Keratinocyte (primary cell): ENCODE results near the gene RNF212. TPM values are rescaled to one million over a fixed set of nuclear protein-coding genes. Genes with fewer than 3 reads are reported as not detected.

Experiments
- DNase-seq: peaks from one replicate; pipeline ENCODE4 v3.0.0-alpha.2; 2011; ENCODE audit warnings: low read depth, missing footprints, low spot score
- FAIRE-seq: peaks from 2 replicates; lab custom pipeline; 2011; peaks lifted over from hg19 to GRCh38; lab: Jason Lieb, UNC
- H2AFZ ChIP-seq: 2 replicates; pipeline ENCODE4 v1.6.0; 2012; ENCODE audit warnings: low read length, control low read depth, inconsistent platforms; ENCODE audit not compliant: control insufficient read depth
- H3K27ac ChIP-seq: 2 replicates; pipeline ENCODE4 v1.5.1; 2011; ENCODE audit warnings: low read length; ENCODE audit not compliant: control insufficient read depth, insufficient read depth
- H3K27me3 ChIP-seq: 3 replicates; pipeline ENCODE4 v1.6.0; 2011; ENCODE audit warnings: low read length; ENCODE audit not compliant: control insufficient read depth, insufficient read depth; ENCODE audit errors: extremely low read depth
- H3K36me3 ChIP-seq, 2 experiments: 2 replicates in 1 of 2; 3 replicates in 1 of 2; pipeline ENCODE4 v1.5.1; 2011; ENCODE audit warnings: low read length in 2 of 2, mild to moderate bottlenecking in 1 of 2; ENCODE audit not compliant: control insufficient read depth in 2 of 2, insufficient read depth in 2 of 2; ENCODE audit errors: extremely low read depth in 1 of 2
- H3K4me1 ChIP-seq: 3 replicates; pipeline ENCODE4 v1.5.1; 2011; ENCODE audit warnings: low read length; ENCODE audit not compliant: control insufficient read depth, insufficient read depth; ENCODE audit errors: extremely low read depth
- H3K4me2 ChIP-seq: 3 replicates; pipeline ENCODE4 v1.6.0; 2011; ENCODE audit warnings: low read depth, low read length; ENCODE audit not compliant: control insufficient read depth, insufficient read depth; ENCODE audit errors: extremely low read depth
- H3K4me3 ChIP-seq, 3 experiments: fragments of 200-600 bp in 1 of 3; sonication (generic) in 1 of 3; 2 replicates in 2 of 3; 3 replicates in 1 of 3; pipeline ENCODE4 v1.5.1; 2011 to 2016; ENCODE audit warnings: low read length in 3 of 3, mild to moderate bottlenecking in 3 of 3, control low read depth in 2 of 3, inconsistent platforms in 1 of 3, low read depth in 1 of 3, mixed read lengths in 1 of 3, mixed run types in 1 of 3, moderate library complexity in 1 of 3; ENCODE audit not compliant: control insufficient read depth in 2 of 3, insufficient read depth in 2 of 3; ENCODE audit errors: extremely low read depth in 1 of 3
- H3K79me2 ChIP-seq: 2 replicates; pipeline ENCODE4 v1.6.0; 2012; ENCODE audit warnings: low read length; ENCODE audit not compliant: control insufficient read depth, insufficient read depth
- H3K9ac ChIP-seq: 3 replicates; pipeline ENCODE4 v1.6.0; 2011; ENCODE audit warnings: low read length; ENCODE audit not compliant: control insufficient read depth, insufficient read depth; ENCODE audit errors: extremely low read depth
- H3K9me1 ChIP-seq: 3 replicates; pipeline ENCODE4 v1.6.0; 2011; ENCODE audit warnings: low read length; ENCODE audit not compliant: control insufficient read depth, insufficient read depth; ENCODE audit errors: extremely low read depth
- H3K9me3 ChIP-seq: 2 replicates; pipeline ENCODE4 v1.5.1; 2012; ENCODE audit warnings: low read depth, low read length; ENCODE audit not compliant: control insufficient read depth
- H4K20me1 ChIP-seq: 3 replicates; pipeline ENCODE4 v1.6.0; 2011; ENCODE audit warnings: low read length; ENCODE audit not compliant: control insufficient read depth, insufficient read depth; ENCODE audit errors: extremely low read depth
- CTCF ChIP-seq, 3 experiments: IDR thresholded peaks in 1 of 3; conservative IDR thresholded peaks in 1 of 3; optimal IDR thresholded peaks in 1 of 3; 2 replicates in 2 of 3; 3 replicates in 1 of 3; pipeline versions ENCODE3 to v1.5.1; 2011; ENCODE audit warnings: low read length in 3 of 3, mild to moderate bottlenecking in 3 of 3, moderate library complexity in 2 of 3, control low read depth in 1 of 3, inconsistent platforms in 1 of 3; ENCODE audit not compliant: insufficient read depth in 2 of 3; ENCODE audit errors: extremely low read depth in 1 of 3
- EZH2 ChIP-seq: IDR thresholded peaks from one replicate; pipeline ENCODE4 v1.6.1; 2012; ENCODE audit warnings: inconsistent platforms, mild to moderate bottlenecking, low read length, moderate library complexity
- dilution Hi-C: fragments of 300-500 bp; cut with MboI; formaldehyde crosslinking; loops from one replicate; pipeline ENCODE4 v1.7.0; 2020; ENCODE audit warnings: low sequenced_read_pairs; ENCODE audit not compliant: extremely low pct_ligation_motif_present
- polyA plus RNA-seq, 5 experiments: library from polyadenylated mRNA; depleted of rRNA in 3 of 5; stranded (reverse) in 3 of 5; stranded (forward) in 1 of 5; unstranded in 1 of 5; fragments of >200 nt; gene quantifications; 1 replicate in 1 of 5; 2 replicates in 3 of 5; 3 replicates in 1 of 5; pipeline versions ENCODE4 v1.2.1 to v1.2.3, GENCODE V29; 2011 to 2012; ENCODE audit warnings: missing spikeins in 2 of 5, low read depth in 1 of 5, low replicate concordance in 1 of 5

RNF212 gene
- polyA plus RNA-seq, 1 donor (not counting 4 experiments of a cell fraction or from before 2014, with no cell fraction given): 0.16 TPM

GRCh38 chr4:1086011-1086410 is 27.4 kb downstream of the RNF212 start:
- Histone ChIP-seq H3K36me3 (no peaks in the 10 kb centered on the region), H3K27me3 (peaks cover 12% of the 10 kb centered on the region), H3K9me3 (no peaks in the 10 kb centered on the region), H3K4me1 (peaks cover 20% of the 10 kb centered on the region), H4K20me1 (no peaks in the 10 kb centered on the region), H3K9me1 (no peaks in the 10 kb centered on the region), H3K27ac (no peak overlapping the region), H2AFZ (no peak overlapping the region), H3K4me2 (no peak overlapping the region), H3K4me3 (no peak overlapping the region), H3K9ac (no peak overlapping the region), H3K79me2 (no peaks in the 10 kb centered on the region)
- no peak for DNase-seq
- FAIRE-seq: no peak
- dilution Hi-C loops: no loop called here
- TF ChIP-seq EZH2: no peak
- no peak for TF ChIP-seq CTCF (optimal IDR thresholded peaks at IDR 0.05 in 1 of 3, IDR thresholded peaks at IDR 0.05 in 1 of 3, conservative IDR thresholded peaks at IDR 0.05 in 1 of 3; ENCODE audit: extremely low read depth in 1 of 3, insufficient read depth in 2 of 3, low read length in 3 of 3)

- DNase-seq (no peak), FAIRE-seq (no peak)
- Histone ChIP-seq H3K4me3 (no peak overlapping the region), H3K79me2 (no peaks in the 10 kb centered on the region), H3K9me3 (no peaks in the 10 kb centered on the region), H3K4me1 (peaks cover 22% of the 10 kb centered on the region), H3K4me2 (no peak overlapping the region), H2AFZ (no peak overlapping the region), H3K27ac (no peak overlapping the region), H3K9ac (no peak overlapping the region), H3K9me1 (no peaks in the 10 kb centered on the region), H4K20me1 (no peaks in the 10 kb centered on the region), H3K36me3 (no peaks in the 10 kb centered on the region), H3K27me3 (peaks cover 13% of the 10 kb centered on the region)
- dilution Hi-C loops: no loop called here
- TF ChIP-seq CTCF (optimal IDR thresholded peaks at IDR 0.05 in 1 of 3, IDR thresholded peaks at IDR 0.05 in 1 of 3, conservative IDR thresholded peaks at IDR 0.05 in 1 of 3; ENCODE audit: extremely low read depth in 1 of 3, insufficient read depth in 2 of 3, low read length in 3 of 3): no peak
- TF ChIP-seq EZH2: no peak
Observed at GRCh38 chr4:1085404-1085799, 28.0 kb downstream of the RNF212 start.
